K562 (cell line): Measurements from ENCODE around the gene ABAT. TPM values are rescaled to one million over a fixed set of nuclear protein-coding genes. Genes with fewer than 3 reads are reported as not detected.
A peak's percentile ranks its signal among the peaks of the same experiment; 100 is the strongest.

Experiments
- ATAC-seq: fragments of 200-7000 bp; cut with Tn5 transposase; 3 replicates; pipeline ENCODE4 v1.9.1; 2020; ENCODE audit warnings: moderate library complexity
- BruUV-seq: library from RNA; stranded (reverse); fragments of 400-500 nt; replicated peaks from 2 replicates; lab custom pipeline; 2021; lab: Mats Ljungman, UMichigan
- CTCF ChIA-PET: fragments of 300-600 bp; formaldehyde crosslinking; extraction: SDS; loops from one replicate; lab custom pipeline; 2021; ENCODE audit warnings: low intra/inter-chr PET ratio; lab: Yijun Ruan, JAX
- POLR2A ChIA-PET: fragments of 300-600, 350-650 bp; sonication (Branson Sonifier 250); formaldehyde crosslinking; extraction: SDS; loops from one replicate; lab custom pipeline; 2021; ENCODE audit warnings: antibody characterized with exemption, inconsistent platforms; lab: Yijun Ruan, JAX
- DNase-seq, 4 experiments: peaks; one replicate each; pipeline versions ENCODE4 v3.0.0 to v3.0.0-alpha.2; 2011 to 2018; ENCODE audit warnings: low spot score in 3 of 4, mixed read lengths in 3 of 4; ENCODE audit errors: extremely low read depth in 1 of 4
- FAIRE-seq: peaks from 2 replicates; lab custom pipeline; 2011; peaks lifted over from hg19 to GRCh38; lab: Jason Lieb, UNC
- H2AFZ ChIP-seq: 2 replicates; pipeline ENCODE4 v1.6.0; 2011; ENCODE audit warnings: low read depth, low read length, control low read depth, inconsistent platforms
- H3K27ac ChIP-seq: fragments of 200-600 bp; 3 replicates; pipeline ENCODE4 v1.8.0; 2011; ENCODE audit warnings: low read depth, mild to moderate bottlenecking, control low read depth, inconsistent platforms, low read length, moderate library complexity, mixed read lengths; ENCODE audit errors: extremely low read depth
- H3K27me3 ChIP-seq, 2 experiments: fragments of 300-600 bp in 1 of 2; 2 replicates in 1 of 2; 3 replicates in 1 of 2; pipeline versions ENCODE4 v1.6.0 to v1.8.0; 2011; ENCODE audit warnings: inconsistent platforms in 2 of 2, low read length in 2 of 2, mild to moderate bottlenecking in 1 of 2, mixed read lengths in 1 of 2, moderate library complexity in 1 of 2; ENCODE audit not compliant: control insufficient read depth in 2 of 2, insufficient read depth in 2 of 2
- H3K36me3 ChIP-seq: fragments of 300-600 bp; 3 replicates; pipeline ENCODE4 v1.8.0; 2011; ENCODE audit warnings: mild to moderate bottlenecking, low read length, inconsistent platforms; ENCODE audit not compliant: control insufficient read depth, insufficient read depth
- H3K4me1 ChIP-seq, 2 experiments: fragments of 200-600 bp in 1 of 2; replicated peaks in 1 of 2; 2 replicates in 1 of 2; 3 replicates in 1 of 2; pipeline versions ENCODE4 v1.5.1 to v1.8.0; 2011; ENCODE audit warnings: inconsistent platforms in 2 of 2, low read length in 2 of 2, mild to moderate bottlenecking in 1 of 2, mixed read lengths in 1 of 2, moderate library complexity in 1 of 2; ENCODE audit not compliant: control insufficient read depth in 2 of 2, insufficient read depth in 2 of 2
- H3K4me2 ChIP-seq: 2 replicates; pipeline ENCODE4 v1.6.1; 2011; ENCODE audit warnings: low read length, control low read depth, inconsistent platforms, mixed read lengths; ENCODE audit not compliant: insufficient read depth
- H3K4me3 ChIP-seq: fragments of 200-600 bp; sonication (generic), shearing (Covaris generic); 2 replicates; pipeline ENCODE4 v1.5.1; 2016; ENCODE audit warnings: control low read depth, inconsistent platforms
- H3K79me2 ChIP-seq: fragments of 200-600 bp; 3 replicates; pipeline ENCODE4 v1.8.0; 2011; ENCODE audit warnings: low read length, inconsistent platforms; ENCODE audit not compliant: control insufficient read depth, insufficient read depth
- H3K9ac ChIP-seq, 2 experiments: 2 replicates each; pipeline versions ENCODE4 v1.6.0 to v1.6.1; 2011; ENCODE audit warnings: low read depth in 2 of 2, low read length in 2 of 2, control low read depth in 1 of 2, inconsistent platforms in 1 of 2, mild to moderate bottlenecking in 1 of 2, mixed read lengths in 1 of 2; ENCODE audit not compliant: insufficient read depth in 1 of 2
- H3K9me1 ChIP-seq: one replicate; pipeline ENCODE4 v1.6.0; 2011; ENCODE audit warnings: inconsistent platforms, mild to moderate bottlenecking, low read length, moderate library complexity; ENCODE audit not compliant: control insufficient read depth, insufficient read depth
- H3K9me3 ChIP-seq: replicated peaks from 2 replicates; pipeline ENCODE4 v1.5.1; 2011; ENCODE audit warnings: low read depth, low read length, inconsistent platforms; ENCODE audit not compliant: control insufficient read depth, insufficient read depth
- H4K20me1 ChIP-seq: replicated peaks from 2 replicates; pipeline ENCODE4 v1.6.1; 2011; ENCODE audit warnings: low read length, inconsistent platforms, mixed read lengths; ENCODE audit not compliant: control insufficient read depth, insufficient read depth
- BCOR ChIP-seq: fragments of 450-650 bp; IDR thresholded peaks from 2 replicates; pipeline ENCODE4 v1.6.1; 2016
- CBX3 ChIP-seq, 2 experiments: IDR thresholded peaks; 1 replicate in 1 of 2; 2 replicates in 1 of 2; pipeline ENCODE4 v1.6.1; 2012; ENCODE audit warnings: inconsistent platforms in 2 of 2, low read length in 2 of 2, borderline replicate concordance in 1 of 2, control low read depth in 1 of 2
- CTCFL ChIP-seq: IDR thresholded peaks from 2 replicates; pipeline ENCODE4 v1.6.1; 2011; ENCODE audit warnings: borderline replicate concordance, low read depth, mild to moderate bottlenecking, moderate library complexity, low read length; ENCODE audit not compliant: insufficient read depth, poor library complexity, severe bottlenecking
- GABPB2 ChIP-seq: fragments of 250-450 bp; sonication (Bioruptor Pico); conservative IDR thresholded peaks from 2 replicates; pipeline ENCODE4 v1.5.1; 2021; ENCODE audit warnings: mild to moderate bottlenecking
- LEF1 ChIP-seq: fragments of 450-650 bp; IDR thresholded peaks from 2 replicates; pipeline ENCODE4 v1.6.1; 2016; ENCODE audit warnings: mild to moderate bottlenecking
- PBX2 ChIP-seq, 2 experiments: IDR thresholded peaks in 1 of 2; conservative IDR thresholded peaks in 1 of 2; 2 replicates each; pipeline ENCODE4 v1.6.1; 2016; ENCODE audit warnings: low read depth in 2 of 2, mild to moderate bottlenecking in 1 of 2, missing compliant biosample characterization in 1 of 2, missing genetic modification characterization in 1 of 2, moderate library complexity in 1 of 2
- RBM25 ChIP-seq: fragments of 200-400 bp; formaldehyde crosslinking; IDR thresholded peaks from 2 replicates; pipeline ENCODE4 v1.6.1; 2018; ENCODE audit warnings: low read length, low read depth, moderate library complexity; ENCODE audit not compliant: severe bottlenecking
- RNF219 ChIP-seq: fragments of 250-450 bp; sonication (Bioruptor Pico); IDR thresholded peaks from 2 replicates; pipeline ENCODE4 v1.5.0; 2022; ENCODE audit warnings: mild to moderate bottlenecking
- ZFP36 ChIP-seq: fragments of 150-350 bp; IDR thresholded peaks from 2 replicates; pipeline ENCODE4 v1.6.1; 2018; ENCODE audit warnings: low read length, low read depth; ENCODE audit not compliant: partially characterized antibody
- WGBS: fragments of 100-300 bp; shearing (Covaris generic); methylation state at CpG from one replicate; pipeline ENCODE4 v1.1.6; 2016; ENCODE audit warnings: low coverage, mixed read lengths; ENCODE audit not compliant: insufficient coverage; ENCODE audit errors: missing lambda C conversion rate; 5-methylcytosine and 5-hydroxymethylcytosine counted together
- in situ Hi-C: fragments of 300-500 bp; cut with MboI; formaldehyde crosslinking; loops from 4 replicates; pipeline ENCODE4 v1.15.0; 2018; ENCODE audit warnings: inconsistent platforms, mixed read lengths
- intact Hi-C: fragments of 100-400 bp; cut with micrococcal nuclease; formaldehyde crosslinking; loops from 2 replicates; pipeline ENCODE4 v1.14.2; 2022
- polyA plus RNA-seq, 8 experiments: library from polyadenylated mRNA; depleted of rRNA in 4 of 8; stranded (reverse) in 5 of 8; unstranded in 3 of 8; fragments of >200 nt; fragmentation: Nextera tagmentation in 2 of 8; fragmentation: Illumina TruSeq in 1 of 8; extraction: Ambion mirVana in 2 of 8; extraction: Trizol in 1 of 8; gene quantifications; 2 replicates each; pipeline versions ENCODE4 v1.2.1 to v1.2.3, GENCODE V29; 2011 to 2014; ENCODE audit warnings: inconsistent platforms in 1 of 8, missing spikeins in 1 of 8
- total RNA-seq, 7 experiments: library from RNA; depleted of rRNA in 6 of 7; stranded (reverse); fragments of >200 nt in 6 of 7; fragmentation: Illumina TruSeq in 2 of 7; extraction: Trizol in 2 of 7; gene quantifications; 2 replicates each; pipeline versions ENCODE4 v1.2.1 to v1.2.3, GENCODE V29; 2011 to 2021; ENCODE audit warnings: low replicate concordance in 1 of 7

ABAT gene
- total and polyA plus RNA-seq, 9 of the 15 experiments (the other 6 are each of a cell fraction or from before 2014, with no cell fraction given) = 0.01 to 0.49 (median 0.10) TPM

- Histone ChIP-seq H3K4me2 (peak overlapping the region; percentile 97), H3K36me3 (peaks cover 50% of the 10 kb centered on the region), H3K9ac (peak overlapping the region; percentile 92 to 97), H3K9me3 (no peaks in the 10 kb centered on the region), H3K4me1 (peaks cover 12 to 13% of the 10 kb centered on the region in 2 experiments; a peak in 4 of 5 replicates), H2AFZ (peak overlapping the region; percentile 55), H4K20me1 (0 out of 2 replicates have a peak, but pooled peaks cover 5% of the 10 kb centered on the region), H3K79me2 (peaks cover 63% of the 10 kb centered on the region), H3K27ac (peak overlapping the region; percentile 63), H3K4me3 (peak overlapping the region; percentile 69), H3K9me1 (no peaks in the 10 kb centered on the region), H3K27me3 (no peaks in the 10 kb centered on the region)
- ATAC-seq = no peak
- ChIA-PET CTCF (no interaction called here), POLR2A (interaction anchor here (0.7 to 2.0 kb wide), 6 partner anchors 9 to 294 kb away, joined by 3 to 6 read pairs (median 4); partner anchors contain the start of gene HAPSTR1)
- BruUV-seq = TSS peak; percentile 87
- DNase-seq = no peak
- WGBS = 27% methylated on average over 14 of the region's 14 CpGs
- intact Hi-C loops = loop anchor here (5.0 kb wide), 2 partner anchors 86 to 139 kb away; partner anchors contain the start of gene LITAFD
- FAIRE-seq = peak; percentile 26
- in situ Hi-C loops = no loop called here
- TF ChIP-seq RNF219 = no peak
- peak; percentile 45 for TF ChIP-seq ZFP36
- TF ChIP-seq CBX3 (IDR thresholded peaks at IDR 0.05; ENCODE audit: borderline replicate concordance in 1 of 2, low read length in 2 of 2) = 0 out of 3 replicates have a peak, but pooled peaks of 1 of the 2 experiments have one; percentile 7
- TF ChIP-seq GABPB2 = no peak
- TF ChIP-seq PBX2 (CRISPR knock-in tag; IDR thresholded peaks at IDR 0.05; ENCODE audit: low read depth) = no peak
- no peak for TF ChIP-seq PBX2 (tag; conservative IDR thresholded peaks at IDR 0.05; ENCODE audit: low read depth)
- peak; percentile 17 for TF ChIP-seq CTCFL
- TF ChIP-seq BCOR = 0 out of 2 replicates have a peak, but pooled peaks have one; percentile 21
- 0 out of 2 replicates have a peak, but pooled peaks have one; percentile 37 for TF ChIP-seq LEF1
- TF ChIP-seq RBM25 = peak; percentile 53
These were observed 122.3 kb downstream of the ABAT start for GRCh38 chr16:8796469-8797363.
